ENCODE measurements around the gene TP53BP2. TPM values are rescaled to one million over a fixed set of nuclear protein-coding genes. Genes with fewer than 3 reads are reported as not detected.
"Not testable (repeated sequence)": the region's sequence is repeated elsewhere in the genome, so short reads cannot be mapped to it uniquely, and the experiment has no call there.

Gene TP53BP2
- total RNA-seq, 2 experiments from 2014 or later, result 56.0 to 58.7 TPM

DNA sequence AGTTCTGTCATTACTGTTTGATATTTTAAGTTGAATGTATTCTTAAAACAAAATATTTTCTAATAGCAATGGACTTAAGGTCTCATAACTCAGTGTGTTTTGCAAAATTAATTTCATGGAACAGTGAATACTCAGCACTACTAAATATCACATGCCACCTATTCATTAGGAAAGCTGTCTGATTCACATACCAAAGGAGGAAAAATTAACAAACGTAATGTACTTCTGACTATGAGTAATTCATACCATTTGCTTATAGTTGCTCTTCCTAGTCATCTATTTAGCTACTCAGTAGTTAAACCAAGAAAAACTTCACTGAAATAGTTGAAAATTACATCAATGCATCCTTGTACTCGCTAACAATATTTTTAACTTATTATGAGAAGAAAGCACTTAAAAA is 35.2 kb downstream of the TP53BP2 start:
- CTCF ChIA-PET, result interaction anchor here (0.8 to 1.8 kb wide), 6 partner anchors 10 to 97 kb away, joined by 3 to 13 read pairs (median 6); partner anchors contain the start of gene TP53BP2
- Mint-ChIP-seq H3K4me3 (no peak overlapping the region), H3K4me1 (ENCODE audit: low read depth) (peaks cover 27% of the 10 kb centered on the region), H3K27ac (no peak overlapping the region), H3K9me3 (no peaks in the 10 kb centered on the region), H3K36me3 (peaks cover 39% of the 10 kb centered on the region), H3K27me3 (no peaks in the 10 kb centered on the region)
- intact Hi-C loops (cut with micrococcal nuclease), result loop anchor here (1.0 to 2.0 kb wide), 2 partner anchors 22 to 34 kb away; no protein-coding TSS in a partner anchor
- POLR2A ChIA-PET, result interaction anchor here (1.6 kb wide), 1 partner anchor 36 kb away, joined by 6 read pairs; the partner anchor contains the start of gene TP53BP2
- no peak for DNase-seq

DNA sequence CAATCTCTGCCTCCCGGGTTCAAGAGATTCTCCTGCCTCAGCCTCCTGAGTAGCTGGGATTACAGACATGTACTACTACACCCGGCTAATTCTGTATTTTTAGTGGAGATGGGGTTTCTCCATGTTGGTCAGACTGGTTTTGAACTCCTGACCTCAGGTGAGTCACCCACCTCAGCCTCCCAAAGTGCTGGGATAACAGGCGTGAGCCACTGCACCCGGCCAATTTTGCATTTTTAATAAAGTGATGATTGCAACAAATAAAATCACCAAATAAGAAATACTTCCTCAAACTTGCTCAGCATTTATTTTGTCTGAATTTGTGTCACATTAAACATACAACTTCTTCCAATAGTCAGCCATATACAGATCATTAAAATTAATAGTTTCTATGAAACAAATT is 35.8 kb downstream of the TP53BP2 start:
- POLR2A ChIA-PET, DNase-seq, H3K4me3 Mint-ChIP-seq, CTCF ChIA-PET, H3K9me3 Mint-ChIP-seq, H3K27ac Mint-ChIP-seq, H3K27me3 Mint-ChIP-seq: not testable (repeated sequence)
- intact Hi-C loops (cut with micrococcal nuclease), result loop anchor here (1.0 to 2.0 kb wide), 2 partner anchors 23 to 34 kb away; no protein-coding TSS in a partner anchor
- peaks cover 39% of the 10 kb centered on the region for H3K36me3 Mint-ChIP-seq
- peaks cover 22% of the 10 kb centered on the region for H3K4me1 Mint-ChIP-seq (ENCODE audit: low read depth)

GRCh38 chr1:223803211-223803610 is 42.5 kb downstream of the TP53BP2 start:
- ChIA-PET CTCF (interaction anchor here (0.9 to 1.6 kb wide), 3 partner anchors 22 to 54 kb away, joined by 3 to 4 read pairs (median 3); no protein-coding TSS in a partner anchor), POLR2A (interaction anchor here (2.1 kb wide), 1 partner anchor 43 kb away, joined by 6 read pairs; the partner anchor contains the start of gene TP53BP2)
- intact Hi-C loops (cut with micrococcal nuclease), result no loop called here
- Mint-ChIP-seq H3K36me3 (peaks cover 55% of the 10 kb centered on the region), H3K4me3 (no peak overlapping the region), H3K9me3 (no peaks in the 10 kb centered on the region), H3K27me3 (no peaks in the 10 kb centered on the region), H3K27ac (no peak overlapping the region), H3K4me1 (ENCODE audit: low read depth) (no peaks in the 10 kb centered on the region)
- DNase-seq, result no peak

GRCh38 chr1:223802602-223803001 is 43.1 kb downstream of the TP53BP2 start:
- CTCF ChIA-PET, result interaction anchor here (0.9 kb wide), 1 partner anchor 54 kb away, joined by 3 read pairs; no protein-coding TSS in a partner anchor
- no peaks in the 10 kb centered on the region for H3K9me3 Mint-ChIP-seq
- peaks cover 57% of the 10 kb centered on the region for H3K36me3 Mint-ChIP-seq
- no peak for DNase-seq
- intact Hi-C loops (cut with micrococcal nuclease), result no loop called here
- POLR2A ChIA-PET, result interaction anchor here (1.0 kb wide), 1 partner anchor 43 kb away, joined by 3 read pairs; the partner anchor contains the start of gene TP53BP2
- no peak overlapping the region for H3K27ac Mint-ChIP-seq
- H3K4me1 Mint-ChIP-seq (ENCODE audit: low read depth), result no peaks in the 10 kb centered on the region
- no peak overlapping the region for H3K4me3 Mint-ChIP-seq
- no peaks in the 10 kb centered on the region for H3K27me3 Mint-ChIP-seq

DNA sequence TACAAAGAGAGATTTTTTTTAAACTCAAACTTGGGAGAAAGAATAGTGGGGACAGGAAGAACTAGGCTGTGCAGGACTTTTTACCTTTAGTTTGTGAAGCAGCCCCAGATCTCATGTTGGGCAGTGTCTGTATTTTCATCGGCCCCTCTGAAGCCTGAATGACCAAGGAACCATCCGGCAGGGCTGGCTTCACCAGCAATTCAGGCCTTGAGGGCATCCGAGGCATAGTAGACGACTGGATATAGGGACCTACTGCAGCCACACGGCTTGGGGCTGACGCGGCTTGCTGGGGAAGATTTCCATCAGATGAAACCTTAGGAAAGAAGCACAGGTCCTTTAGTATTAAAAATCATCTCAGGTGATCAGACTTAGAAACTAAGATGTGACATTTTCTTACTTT is 43.7 kb downstream of the TP53BP2 start:
- DNase-seq, result no peak
- peaks cover 53% of the 10 kb centered on the region for H3K36me3 Mint-ChIP-seq
- no peak overlapping the region for H3K27ac Mint-ChIP-seq
- ChIA-PET CTCF (interaction anchor here (0.9 kb wide), 1 partner anchor 53 kb away, joined by 3 read pairs; no protein-coding TSS in a partner anchor), POLR2A (interaction anchor here (1.0 kb wide), 1 partner anchor 44 kb away, joined by 3 read pairs; the partner anchor contains the start of gene TP53BP2)
- no peaks in the 10 kb centered on the region for H3K9me3 Mint-ChIP-seq
- H3K27me3 Mint-ChIP-seq, result no peaks in the 10 kb centered on the region
- intact Hi-C loops (cut with micrococcal nuclease), result no loop called here
- no peak overlapping the region for H3K4me3 Mint-ChIP-seq
- no peaks in the 10 kb centered on the region for H3K4me1 Mint-ChIP-seq (ENCODE audit: low read depth)

DNA sequence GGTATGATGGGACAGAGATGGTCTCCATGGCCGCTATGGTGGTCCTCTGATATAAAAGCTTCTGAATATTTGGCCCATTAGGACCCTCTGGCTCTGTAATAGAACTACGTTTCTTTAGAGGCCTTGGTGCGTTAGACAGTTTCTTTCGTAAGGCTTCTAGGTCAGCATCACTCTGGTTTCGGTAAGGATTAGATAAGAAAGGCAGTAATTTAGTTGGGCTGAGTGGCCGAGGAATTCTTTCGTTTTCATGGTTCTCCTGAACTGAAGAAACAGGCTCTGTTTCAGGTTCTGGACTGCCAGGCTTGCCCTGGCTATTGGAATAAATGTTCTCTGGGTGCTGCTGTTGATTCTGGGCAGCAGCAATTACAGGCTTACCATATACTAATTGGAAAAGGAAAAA is 49.5 kb downstream of the TP53BP2 start:
- POLR2A ChIA-PET, result no interaction called here
- no peak overlapping the region for H3K27ac Mint-ChIP-seq

DNA sequence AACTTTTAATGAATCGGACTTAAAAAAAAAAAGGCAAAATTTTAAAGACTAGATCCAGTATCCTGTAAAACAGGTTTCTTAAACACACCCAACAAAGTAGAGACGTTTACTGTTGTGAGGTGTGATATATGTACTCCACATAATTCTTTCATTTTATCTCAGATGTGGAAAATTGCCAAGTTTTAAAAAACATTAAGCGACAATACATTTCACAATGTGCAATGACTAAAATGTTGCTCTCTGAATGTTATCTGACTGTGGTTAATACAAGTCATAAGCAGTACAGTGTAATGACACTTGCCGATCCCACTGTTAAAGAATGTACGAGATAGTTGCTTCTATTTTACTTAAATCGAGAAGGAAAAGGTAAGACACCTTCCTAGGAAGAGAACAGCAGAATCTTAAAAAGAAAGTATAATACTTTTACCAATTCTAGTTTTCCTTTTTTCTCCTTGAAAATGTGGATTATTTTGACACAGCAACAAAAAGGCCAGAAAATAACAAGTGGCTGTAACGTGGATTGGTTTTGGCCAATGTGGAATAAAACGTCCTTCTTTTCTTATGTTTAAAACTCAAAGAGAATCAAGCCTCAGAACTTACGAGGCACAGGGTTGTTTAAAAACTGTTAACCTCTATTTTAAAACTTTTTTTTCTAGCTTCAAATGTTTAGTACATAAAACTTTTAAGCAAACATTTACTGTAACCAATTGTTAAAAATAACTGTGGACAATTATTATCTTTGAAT is 51.4 kb downstream of the TP53BP2 start:
- intact Hi-C loops (cut with micrococcal nuclease), result no loop called here
- H3K9me3 Mint-ChIP-seq, result no peaks in the 10 kb centered on the region
- no peaks in the 10 kb centered on the region for H3K27me3 Mint-ChIP-seq
- H3K36me3 Mint-ChIP-seq, result peaks cover 36% of the 10 kb centered on the region
- ChIA-PET CTCF (no interaction called here), POLR2A (no interaction called here)
- H3K4me3 Mint-ChIP-seq, result no peak overlapping the region
- no peak for DNase-seq
- no peaks in the 10 kb centered on the region for H3K4me1 Mint-ChIP-seq (ENCODE audit: low read depth)
- no peak overlapping the region for H3K27ac Mint-ChIP-seq

More for the DNA sequence above, 49.5 kb downstream of the TP53BP2 start:
- no peak for DNase-seq
- CTCF ChIA-PET, result no interaction called here
- no peaks in the 10 kb centered on the region for H3K4me1 Mint-ChIP-seq (ENCODE audit: low read depth)
- H3K4me3 Mint-ChIP-seq, result no peak overlapping the region
- no peaks in the 10 kb centered on the region for H3K27me3 Mint-ChIP-seq
- peaks cover 45% of the 10 kb centered on the region for H3K36me3 Mint-ChIP-seq
- no peaks in the 10 kb centered on the region for H3K9me3 Mint-ChIP-seq
- intact Hi-C loops (cut with micrococcal nuclease), result no loop called here

- no peaks in the 10 kb centered on the region for H3K27me3 Mint-ChIP-seq
- intact Hi-C loops (cut with micrococcal nuclease), result no loop called here
- POLR2A ChIA-PET, result no interaction called here
- CTCF ChIA-PET, result no interaction called here
- H3K4me3 Mint-ChIP-seq, result no peak overlapping the region
- no peaks in the 10 kb centered on the region for H3K4me1 Mint-ChIP-seq (ENCODE audit: low read depth)
- DNase-seq, result no peak
- H3K36me3 Mint-ChIP-seq, result peaks cover 36% of the 10 kb centered on the region
- no peaks in the 10 kb centered on the region for H3K9me3 Mint-ChIP-seq
- no peak overlapping the region for H3K27ac Mint-ChIP-seq
Measured at GRCh38 chr1:223793716-223794115, 52.0 kb downstream of the TP53BP2 start.

GRCh38 chr1:223792046-223792445 is 53.7 kb downstream of the TP53BP2 start:
- no peak for DNase-seq
- Mint-ChIP-seq H3K4me1 (ENCODE audit: low read depth) (no peaks in the 10 kb centered on the region), H3K27ac (no peak overlapping the region), H3K27me3 (no peaks in the 10 kb centered on the region), H3K9me3 (no peaks in the 10 kb centered on the region), H3K4me3 (no peak overlapping the region), H3K36me3 (peaks cover 28% of the 10 kb centered on the region)
- intact Hi-C loops (cut with micrococcal nuclease), result no loop called here
- POLR2A ChIA-PET, result interaction anchor here (0.6 kb wide), 1 partner anchor 250 kb away, joined by 3 read pairs; no protein-coding TSS in a partner anchor
- CTCF ChIA-PET, result no interaction called here

- Mint-ChIP-seq H3K4me3 (no peak overlapping the region), H3K27me3 (no peaks in the 10 kb centered on the region), H3K4me1 (ENCODE audit: low read depth) (no peaks in the 10 kb centered on the region), H3K36me3 (peaks cover 23% of the 10 kb centered on the region), H3K9me3 (no peaks in the 10 kb centered on the region), H3K27ac (no peak overlapping the region)
- POLR2A ChIA-PET, result no interaction called here
- DNase-seq, result no peak
- CTCF ChIA-PET, result interaction anchor here (0.6 kb wide), 1 partner anchor 12 kb away, joined by 3 read pairs; no protein-coding TSS in a partner anchor
- intact Hi-C loops (cut with micrococcal nuclease), result no loop called here
Measured at GRCh38 chr1:223788746-223789415, 56.9 kb downstream of the TP53BP2 start.

DNA sequence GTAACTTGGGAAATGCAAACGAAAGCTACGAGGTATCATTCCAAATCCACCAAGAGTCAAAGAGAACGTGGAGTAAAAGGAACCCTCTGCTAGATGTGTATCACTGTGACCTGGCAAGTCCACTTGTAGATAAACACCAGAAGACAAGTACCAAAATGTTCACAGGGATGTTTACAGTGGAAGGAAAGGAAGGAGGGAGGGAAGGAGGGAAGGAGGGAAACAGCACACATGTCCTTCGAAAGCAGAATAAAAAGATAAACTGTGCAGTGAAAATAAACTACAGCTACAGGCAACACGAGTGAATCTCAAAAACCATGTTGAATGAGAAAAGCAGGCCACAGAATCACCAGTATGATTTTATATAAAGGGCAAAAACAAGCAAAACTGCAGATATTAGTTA is 59.9 kb downstream of the TP53BP2 start:
- Mint-ChIP-seq H3K9me3 (no peaks in the 10 kb centered on the region), H3K36me3 (peaks cover 21% of the 10 kb centered on the region), H3K4me1 (ENCODE audit: low read depth) (no peaks in the 10 kb centered on the region), H3K27ac (no peak overlapping the region), H3K4me3 (no peak overlapping the region), H3K27me3 (no peaks in the 10 kb centered on the region)
- ChIA-PET CTCF (interaction anchor here (0.9 kb wide), 1 partner anchor 37 kb away, joined by 5 read pairs; no protein-coding TSS in a partner anchor), POLR2A (no interaction called here)
- intact Hi-C loops (cut with micrococcal nuclease), result no loop called here
- DNase-seq, result no peak

GRCh38 chr1:223784541-223784940 is 61.2 kb downstream of the TP53BP2 start:
- intact Hi-C loops (cut with micrococcal nuclease), result no loop called here
- CTCF ChIA-PET, result no interaction called here
- H3K4me3 Mint-ChIP-seq, result no peak overlapping the region
- H3K27ac Mint-ChIP-seq, result no peak overlapping the region
- no peaks in the 10 kb centered on the region for H3K4me1 Mint-ChIP-seq (ENCODE audit: low read depth)
- no peak for DNase-seq
- POLR2A ChIA-PET, result no interaction called here
- H3K9me3 Mint-ChIP-seq, result no peaks in the 10 kb centered on the region
- no peaks in the 10 kb centered on the region for H3K27me3 Mint-ChIP-seq
- H3K36me3 Mint-ChIP-seq, result peaks cover 22% of the 10 kb centered on the region

Data from activated CD4-positive, alpha-beta memory T cell treated with anti-CD3 and anti-CD28 coated beads for 36 hours (primary cell).